ENCODE results near the gene MRTFA.
A peak's percentile ranks its signal among the peaks of the same experiment; 100 is the strongest.
"Not testable (repeated sequence)": the region's sequence is repeated elsewhere in the genome, so short reads cannot be mapped to it uniquely, and the experiment has no call there.

The MRTFA gene

DNA sequence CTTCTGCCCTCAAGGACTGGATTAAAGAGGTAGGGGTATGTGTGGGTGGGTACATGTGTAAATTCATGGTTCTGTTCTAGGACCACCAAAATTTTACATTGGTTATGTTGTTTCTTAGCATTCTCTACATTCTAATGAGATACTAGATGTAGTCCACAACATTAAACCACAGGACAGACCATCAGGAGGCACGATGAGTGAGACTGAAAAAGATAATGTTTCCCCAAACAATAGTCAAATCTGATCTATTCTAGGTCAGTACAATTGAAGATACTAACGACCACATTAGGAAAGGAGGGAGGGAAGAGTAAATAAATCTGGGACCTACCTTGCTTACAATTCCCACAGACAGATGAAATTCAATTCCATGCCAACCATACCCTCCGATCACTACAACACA lies 42.2 kb downstream of the MRTFA start:
- DNase-seq = no peak

DNA sequence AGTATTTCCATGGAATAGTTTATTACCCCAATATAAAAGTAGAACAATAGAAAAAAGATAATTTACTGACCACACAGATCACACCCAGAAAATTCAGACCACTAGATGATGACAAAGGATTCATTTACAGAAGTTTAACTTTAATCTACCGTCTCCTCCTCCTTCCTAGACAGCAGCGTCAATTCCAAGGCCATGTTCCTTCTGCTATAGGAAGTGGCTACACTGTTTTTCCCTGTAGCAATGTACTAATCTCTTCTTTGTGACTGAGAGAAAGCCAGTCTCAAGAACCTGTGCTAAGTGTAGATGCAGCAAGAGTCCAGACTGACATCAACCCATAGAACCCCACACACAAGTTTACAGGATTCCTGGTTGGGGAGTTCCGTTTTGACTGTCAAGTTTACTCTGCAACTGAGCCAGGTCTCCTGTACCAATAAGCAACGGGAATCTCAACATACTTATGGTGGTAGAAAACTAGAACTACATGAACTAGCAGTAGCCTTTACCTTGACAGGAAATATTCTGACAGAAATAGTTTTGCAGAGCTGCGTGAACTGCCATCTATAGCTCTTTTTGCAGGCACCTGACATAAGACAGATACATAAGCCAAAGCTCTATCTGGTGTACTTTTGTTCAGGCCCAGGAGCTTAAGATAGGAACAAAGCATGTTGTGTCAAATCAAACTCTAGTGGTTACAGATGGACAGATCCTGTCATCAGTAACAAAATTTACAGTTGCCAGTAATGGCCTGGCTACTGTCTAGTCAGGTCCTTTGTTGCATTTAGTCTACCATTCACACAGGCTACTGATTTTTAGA lies 42.9 kb downstream of the MRTFA start:
- DNase-seq = no peak

DNA sequence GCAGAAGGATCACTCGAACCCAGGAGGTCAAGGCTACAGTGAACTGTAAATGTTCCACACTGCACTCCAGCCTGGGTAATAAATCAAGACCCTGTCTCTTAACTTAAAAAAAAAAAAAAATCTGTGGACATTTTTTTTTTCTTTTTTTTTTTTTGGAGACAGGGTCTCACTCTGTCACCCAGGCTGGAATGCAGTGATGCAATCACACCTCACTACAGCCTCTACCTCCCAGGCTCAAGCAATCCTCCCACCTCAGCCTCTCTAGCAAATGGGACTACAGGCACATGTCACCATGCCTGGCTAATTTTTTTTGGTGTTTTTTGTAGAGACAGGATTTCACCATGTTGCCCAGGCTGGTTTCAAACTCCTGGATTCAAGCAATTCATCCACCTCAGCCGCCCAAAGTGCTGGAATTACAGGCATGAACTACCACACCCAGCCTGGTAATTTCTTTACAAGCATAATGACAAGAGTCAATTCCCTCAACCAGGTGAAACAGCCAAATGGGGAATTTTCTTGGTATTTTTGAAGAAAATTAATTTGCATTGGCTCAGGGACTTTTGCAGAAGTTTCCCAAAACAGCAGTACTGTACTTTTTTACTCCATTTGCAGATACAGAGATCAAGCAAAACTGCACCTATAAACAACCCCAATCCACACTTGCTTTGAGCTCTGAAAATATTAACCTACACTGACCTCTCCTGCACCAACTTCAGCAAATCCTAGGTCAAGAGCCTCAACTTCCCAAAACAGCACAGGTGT lies 44.0 kb downstream of the MRTFA start:
- DNase-seq = no peak

DNA sequence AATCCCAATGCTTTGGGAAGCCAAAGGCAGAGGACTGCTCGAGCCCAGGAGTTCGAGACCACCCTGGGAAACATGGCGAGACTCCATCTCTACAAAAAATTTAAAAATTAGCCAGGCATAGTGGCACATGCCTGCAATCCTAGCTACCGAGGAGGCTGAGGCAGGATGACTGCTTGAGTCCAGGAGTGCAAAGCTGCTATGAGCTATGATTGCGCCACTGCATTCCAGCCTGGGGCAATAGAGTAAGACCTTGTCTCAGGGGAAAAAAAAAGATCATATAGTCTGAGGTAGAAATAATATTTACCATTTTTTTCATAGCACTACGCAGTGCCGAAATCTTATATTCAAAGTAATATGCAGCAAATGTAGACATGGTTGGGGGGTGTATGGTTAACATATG lies 47.8 kb downstream of the MRTFA start:
- no peak for DNase-seq

DNA sequence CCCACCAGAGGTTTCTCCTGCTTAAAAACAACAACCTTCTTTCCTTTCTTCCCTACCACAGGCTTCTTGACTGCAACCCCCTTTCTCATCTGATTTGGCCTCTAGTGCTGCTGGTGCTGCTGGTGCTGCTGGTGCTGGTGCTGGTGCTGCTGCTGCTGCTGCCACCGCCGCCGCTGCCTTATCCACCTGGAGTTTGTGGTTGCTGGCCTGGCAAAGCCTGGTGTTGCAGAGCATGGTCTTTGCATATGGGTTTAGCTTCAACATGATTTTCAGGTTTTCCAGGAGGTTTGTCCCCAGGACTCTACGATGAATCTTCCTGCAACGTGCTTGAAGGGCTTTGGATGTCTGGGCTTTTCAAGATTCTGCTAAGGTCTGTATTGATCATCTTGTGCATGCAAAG lies 49.7 kb downstream of the MRTFA start:
- DNase-seq = no peak

DNA sequence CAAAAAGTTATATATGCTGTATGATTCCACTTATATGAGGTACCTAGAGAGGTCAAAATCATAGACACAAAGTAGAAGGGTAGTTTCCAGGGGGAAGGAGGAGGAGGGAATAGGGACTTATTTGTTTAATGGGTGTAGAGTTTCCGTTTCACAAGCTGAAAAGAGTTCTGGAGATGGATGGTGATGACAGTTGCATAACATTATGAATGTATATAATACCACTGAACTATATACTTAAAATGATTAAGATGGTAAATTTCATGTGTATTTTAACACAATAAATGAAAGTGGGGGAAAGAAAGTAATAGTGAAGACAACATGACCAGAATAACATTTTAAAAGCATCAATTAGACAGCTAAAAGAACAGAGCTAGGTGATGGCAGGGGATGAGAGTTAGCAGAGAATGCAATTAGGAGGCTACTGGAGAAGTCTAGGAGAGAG lies 51.2 kb downstream of the MRTFA start:
- no peak for DNase-seq

DNA sequence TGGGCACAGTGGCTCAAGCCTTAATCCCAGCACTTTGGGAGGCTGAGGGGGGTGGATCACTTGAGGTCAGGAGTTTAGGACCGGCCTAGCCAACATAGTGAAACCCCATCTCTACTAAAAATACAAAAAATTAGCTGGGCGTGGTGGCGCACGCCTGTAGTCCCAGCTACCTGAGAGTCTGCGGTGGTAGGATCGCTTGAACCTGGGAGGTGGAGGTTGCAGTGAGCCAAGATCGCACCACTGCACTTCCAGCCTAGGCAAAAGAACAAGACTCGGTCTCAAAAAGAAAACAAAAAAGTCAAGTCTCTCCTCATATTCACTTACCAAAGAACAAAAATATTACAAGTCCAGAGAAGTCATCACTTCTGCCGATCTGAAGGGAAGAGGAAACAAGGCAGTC lies 51.8 kb downstream of the MRTFA start:
- not testable (repeated sequence) for DNase-seq

DNA sequence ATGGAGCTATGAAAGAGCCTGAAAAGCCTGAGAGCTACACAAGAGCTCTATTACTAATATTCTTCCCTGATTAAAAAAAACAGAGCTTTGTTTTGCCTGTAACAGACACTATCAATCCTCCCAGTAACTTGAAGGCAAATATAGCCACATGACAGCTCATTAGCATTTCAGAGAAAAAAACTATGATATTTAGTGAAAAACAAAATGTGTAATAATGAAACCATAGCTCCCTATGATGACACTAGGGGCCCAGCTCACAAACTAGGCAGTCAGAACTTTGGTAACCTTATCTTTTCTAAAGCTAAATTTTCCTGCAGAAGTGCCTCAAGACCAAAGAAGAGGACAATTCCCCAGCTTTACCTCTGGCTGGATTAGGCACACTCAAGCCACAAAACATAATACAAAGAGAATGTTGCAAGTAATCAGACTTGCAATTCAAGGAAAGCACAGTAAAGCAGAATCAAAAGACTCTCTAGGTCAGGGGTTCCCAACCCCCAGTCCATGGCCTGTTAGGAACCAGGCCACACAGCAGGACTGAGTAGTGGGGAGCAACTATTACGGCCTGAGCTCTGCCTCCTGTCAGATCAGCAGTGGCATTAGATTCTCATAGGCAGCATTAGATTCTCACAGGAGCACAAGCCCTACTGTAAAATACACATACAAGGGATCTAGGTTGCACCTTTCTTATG lies 53.3 kb downstream of the MRTFA start:
- no peak for DNase-seq

DNA sequence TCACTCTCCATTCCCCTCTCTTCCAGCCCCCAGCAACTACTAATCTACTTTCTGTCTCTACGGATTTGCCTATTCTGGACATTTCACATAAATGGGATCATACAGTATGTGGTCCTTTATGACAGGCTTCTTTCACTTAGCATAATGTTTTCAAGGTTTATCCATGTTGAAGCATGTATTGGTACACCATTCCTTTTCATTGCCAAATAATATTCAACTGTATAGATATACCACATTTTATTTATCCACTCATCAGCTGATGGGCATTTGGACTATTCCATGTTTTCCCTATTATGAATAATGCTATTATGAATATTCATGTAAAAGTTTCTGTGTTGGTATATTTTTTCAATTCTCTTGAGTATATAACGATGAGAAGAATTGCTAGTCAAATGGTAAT lies 54.5 kb downstream of the MRTFA start:
- no peak for DNase-seq

DNA sequence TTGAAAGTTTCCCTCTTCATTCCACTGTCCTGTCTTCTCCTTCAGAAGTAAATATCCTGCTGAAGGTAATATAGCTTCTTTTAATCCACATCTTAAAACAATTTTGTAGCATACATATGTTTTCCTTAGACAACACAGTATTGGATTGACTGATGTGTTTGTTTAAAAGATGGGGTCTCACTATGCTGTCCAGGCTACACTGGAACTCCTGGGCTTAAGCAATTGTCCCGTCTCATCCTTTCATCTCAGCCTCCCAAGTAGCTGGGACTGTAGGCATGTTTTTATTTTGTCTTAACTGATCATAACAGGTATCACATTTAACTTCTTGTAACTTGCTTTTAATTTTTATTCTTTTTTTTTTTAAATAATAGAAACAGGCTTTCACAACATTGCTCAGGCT lies 55.9 kb downstream of the MRTFA start:
- no peak for DNase-seq

DNA sequence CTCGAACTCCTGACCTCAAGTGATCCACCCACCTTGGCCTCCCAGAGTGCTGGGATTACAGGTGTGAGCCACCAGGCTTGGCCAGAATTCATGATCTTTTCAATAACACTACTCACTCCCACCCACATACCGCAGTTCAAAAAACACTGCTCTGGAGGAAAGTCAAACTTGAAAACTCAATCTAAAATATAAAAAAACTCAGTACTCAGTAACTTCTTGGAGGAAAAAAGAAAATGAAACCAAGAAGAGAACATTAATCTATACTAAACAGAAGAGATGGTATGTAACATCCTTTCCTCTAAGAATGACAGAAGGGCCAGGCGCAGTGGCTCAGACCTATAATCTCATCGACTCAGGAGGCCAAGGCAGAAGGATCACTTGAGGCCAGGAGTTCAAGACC lies 58.3 kb downstream of the MRTFA start:
- DNase-seq = peak; percentile 52

DNA sequence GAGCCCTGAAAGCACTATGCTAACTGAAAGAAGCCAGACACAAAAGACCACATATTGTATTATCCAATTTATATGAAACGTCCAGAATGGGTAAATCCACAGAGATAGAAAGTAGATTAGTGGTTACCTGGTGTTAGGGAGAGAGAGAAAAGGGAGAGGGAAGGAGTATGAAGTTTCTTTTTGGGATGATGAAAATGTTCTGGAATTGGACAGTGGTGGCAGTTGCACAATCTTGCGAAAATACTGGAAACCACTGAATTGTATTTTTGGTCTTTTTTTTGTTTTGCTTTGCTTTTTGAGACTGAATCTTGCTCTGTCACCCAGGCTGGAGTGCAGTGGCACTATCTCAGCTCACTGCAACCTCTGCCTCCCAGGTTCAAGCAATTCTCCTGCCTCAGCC lies 63.5 kb downstream of the MRTFA start:
- DNase-seq = no peak

DNA sequence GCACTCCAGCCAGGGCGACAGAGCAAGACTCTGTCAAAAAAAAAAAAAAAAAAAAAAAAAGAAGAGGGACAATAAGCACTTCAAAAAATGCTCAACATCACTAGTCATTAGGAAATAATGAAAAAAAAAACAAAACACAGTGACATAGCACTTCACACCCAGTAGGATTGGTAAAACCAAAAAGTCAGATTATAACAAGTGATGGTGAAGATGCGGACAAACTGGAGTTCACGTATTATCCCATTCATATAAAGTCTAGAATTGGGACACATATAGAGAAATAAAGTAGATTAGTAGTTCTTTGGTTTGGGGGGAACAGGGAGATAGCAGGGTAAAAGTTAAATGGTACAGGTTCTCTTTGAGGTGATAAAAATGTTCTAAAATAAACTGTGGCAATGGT lies 64.6 kb downstream of the MRTFA start:
- no peak for DNase-seq

DNA sequence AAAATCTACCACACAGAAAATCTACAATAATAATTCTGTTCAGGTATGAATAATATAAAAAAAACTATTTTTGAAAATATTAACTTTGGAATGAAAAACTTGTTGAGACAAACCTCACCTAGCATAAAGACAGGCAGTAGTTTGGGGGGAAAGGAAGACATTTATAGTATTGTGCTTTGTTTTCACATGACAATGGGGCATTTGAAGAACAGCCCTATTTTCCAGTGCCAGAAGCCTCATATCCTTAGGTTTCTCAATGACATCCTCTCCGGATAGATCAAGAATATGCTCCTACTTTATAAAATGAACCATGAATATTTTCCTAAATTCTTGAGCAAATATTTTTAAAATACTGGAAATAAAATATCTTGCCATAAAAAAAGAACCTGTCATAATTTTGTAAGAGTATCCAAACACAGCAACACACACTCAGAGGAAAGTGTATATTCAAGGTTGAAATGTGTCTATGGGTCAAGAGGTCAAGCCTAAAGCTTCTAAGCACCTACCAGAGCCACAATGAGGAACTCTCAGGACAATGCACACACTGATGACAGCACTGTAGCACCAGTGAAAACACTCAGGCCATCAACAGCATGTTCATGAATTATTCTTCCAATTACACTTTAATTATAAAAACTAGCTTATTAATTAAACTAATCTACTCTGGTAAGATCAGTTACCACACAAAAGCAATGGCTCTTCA lies 68.7 kb downstream of the MRTFA start:
- no peak for DNase-seq

DNA sequence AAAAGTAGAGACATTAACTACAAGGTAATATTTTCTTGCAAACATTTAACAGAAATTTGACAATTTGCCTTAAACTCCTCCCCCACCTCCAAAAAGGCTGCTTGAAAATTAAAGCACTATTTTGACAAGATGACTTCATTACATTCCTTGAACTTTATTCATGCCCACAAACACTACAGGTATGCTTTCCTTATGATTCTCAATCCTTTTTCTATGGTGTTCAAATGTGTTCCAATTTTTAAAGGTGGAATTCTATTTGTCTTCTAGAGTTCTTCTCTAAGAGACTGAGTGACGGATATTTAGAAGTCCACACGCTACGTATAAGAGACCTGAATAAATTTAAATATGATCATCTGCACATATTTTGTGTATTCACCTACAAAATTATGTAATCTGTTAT lies 69.4 kb downstream of the MRTFA start:
- DNase-seq = no peak

DNA sequence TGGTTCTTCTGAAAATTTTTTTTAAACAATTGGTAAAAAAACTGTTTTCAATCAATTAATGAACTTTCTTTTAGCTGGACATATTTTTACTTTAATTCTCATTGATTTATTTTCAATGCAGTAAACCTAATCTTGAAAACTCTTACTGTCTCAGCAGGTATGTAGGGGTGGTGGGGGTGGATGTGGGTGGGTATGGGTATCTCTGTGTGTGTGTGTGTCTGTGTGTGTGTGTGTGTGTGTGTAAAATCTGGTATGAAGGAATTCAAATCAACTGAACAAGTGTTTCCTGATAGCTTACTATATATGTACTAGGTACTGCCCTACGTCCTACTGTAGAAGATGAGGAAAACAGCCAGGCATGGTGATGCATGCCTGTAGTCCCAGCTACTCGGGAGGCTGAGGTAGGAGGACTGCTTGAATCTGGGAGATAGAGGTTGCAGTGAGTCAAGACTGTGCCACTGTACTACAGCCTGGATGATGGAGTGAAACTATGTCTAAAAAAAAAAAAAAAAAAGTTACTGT lies 75.5 kb downstream of the MRTFA start:
- no peak for DNase-seq

DNA sequence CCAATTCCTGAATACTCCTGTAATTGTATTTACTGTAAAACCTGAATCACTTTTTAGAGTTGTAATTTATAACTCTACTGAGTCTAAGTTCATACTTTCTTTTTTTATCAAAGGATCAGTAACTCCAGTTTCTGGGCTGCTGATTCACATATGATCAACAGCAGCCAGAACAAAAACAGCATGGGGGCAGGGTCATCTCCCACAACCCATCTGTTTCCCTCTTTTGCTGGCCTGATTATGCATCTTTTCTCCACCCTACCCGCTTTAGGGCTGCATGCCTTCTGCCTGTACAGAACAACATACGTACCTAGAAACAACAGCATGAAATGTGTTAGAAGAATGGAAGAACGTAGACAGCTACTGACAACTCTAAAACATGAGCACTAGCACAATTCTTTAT lies 76.0 kb downstream of the MRTFA start:
- peak; percentile 32 for DNase-seq

DNA sequence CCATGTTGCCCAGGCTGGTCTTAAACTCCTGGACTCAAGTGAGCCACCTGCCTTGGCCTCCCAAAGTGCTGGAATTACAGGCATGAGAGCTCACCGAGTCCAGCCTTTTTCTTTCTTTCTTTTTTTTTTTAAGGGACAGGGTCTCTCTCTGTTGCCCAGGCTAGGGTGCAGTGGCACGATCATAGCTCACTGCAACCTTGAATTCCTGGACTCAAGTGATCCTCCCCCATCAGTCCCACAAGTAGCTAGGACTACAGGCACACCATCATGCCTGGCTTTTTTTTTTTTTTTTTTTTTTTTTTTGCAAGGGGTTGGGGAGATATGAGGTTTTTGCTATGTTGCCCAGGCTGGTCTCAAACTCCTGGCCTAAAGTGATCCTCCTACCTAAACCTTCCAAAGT lies 78.5 kb downstream of the MRTFA start:
- DNase-seq = no peak

DNA sequence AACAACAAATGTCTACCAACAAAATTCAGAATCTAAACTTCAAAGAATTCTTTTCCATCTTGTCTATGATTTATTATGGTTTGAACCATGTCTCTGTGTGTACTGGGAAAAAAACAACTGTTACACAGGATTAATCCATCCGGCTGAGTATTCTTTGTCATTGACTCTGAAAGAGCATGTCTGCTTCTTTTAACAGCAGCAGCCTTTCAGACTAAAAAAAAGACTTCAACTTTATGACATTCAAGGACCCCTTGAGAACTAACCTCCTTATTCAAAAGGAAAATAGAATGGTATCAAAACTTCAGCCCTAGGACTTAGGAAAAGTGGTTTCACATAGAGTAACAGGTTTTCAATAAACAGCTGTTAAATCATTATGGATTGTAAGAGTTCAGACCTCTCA lies 79.9 kb downstream of the MRTFA start:
- no peak for DNase-seq

DNA sequence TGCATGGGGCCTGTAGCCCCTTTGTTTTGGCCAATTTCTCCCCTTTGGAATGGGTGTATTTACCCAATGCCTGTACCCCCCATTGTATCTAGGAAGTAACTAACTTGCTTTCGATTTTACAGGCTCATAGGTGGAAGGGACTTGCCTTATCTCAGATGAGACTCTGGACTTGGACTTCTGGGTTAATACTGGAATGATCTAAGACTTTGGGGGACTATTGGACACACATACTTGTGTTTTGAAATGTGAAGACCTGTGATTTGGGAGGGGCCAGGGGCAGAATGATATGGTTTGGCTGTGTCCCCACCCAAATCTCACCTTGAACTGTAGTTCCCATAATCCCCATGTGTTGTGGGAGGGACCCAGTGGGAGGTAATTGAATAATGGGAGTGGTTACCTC lies 82.5 kb downstream of the MRTFA start:
- not testable (repeated sequence) for DNase-seq

DNA sequence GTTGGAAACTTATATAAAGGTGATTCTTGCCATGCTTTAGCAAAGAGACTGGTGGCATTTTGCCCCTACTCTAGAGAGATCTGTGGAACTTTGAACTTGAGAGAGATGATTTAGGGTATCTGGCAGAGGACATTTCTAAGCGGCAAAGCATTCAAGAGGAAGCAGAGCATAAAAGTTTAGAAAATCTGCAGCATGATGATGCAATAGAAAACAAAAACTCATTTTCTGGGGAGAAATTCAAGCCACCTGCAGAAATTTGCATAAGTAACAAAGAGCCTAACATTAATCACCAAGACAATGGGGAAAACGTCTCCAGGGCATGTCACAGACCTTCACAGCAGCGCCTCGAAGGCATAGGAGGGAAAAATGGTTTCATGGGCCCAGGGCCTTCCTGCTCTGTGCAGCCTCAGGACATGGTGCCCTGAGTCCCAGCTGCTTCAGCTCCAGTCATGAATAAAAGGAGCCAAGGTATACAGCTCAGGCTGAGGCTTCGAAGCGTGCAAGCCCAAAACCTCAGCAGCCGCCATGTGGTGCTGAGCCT lies 83.4 kb downstream of the MRTFA start:
- no peak for DNase-seq

DNA sequence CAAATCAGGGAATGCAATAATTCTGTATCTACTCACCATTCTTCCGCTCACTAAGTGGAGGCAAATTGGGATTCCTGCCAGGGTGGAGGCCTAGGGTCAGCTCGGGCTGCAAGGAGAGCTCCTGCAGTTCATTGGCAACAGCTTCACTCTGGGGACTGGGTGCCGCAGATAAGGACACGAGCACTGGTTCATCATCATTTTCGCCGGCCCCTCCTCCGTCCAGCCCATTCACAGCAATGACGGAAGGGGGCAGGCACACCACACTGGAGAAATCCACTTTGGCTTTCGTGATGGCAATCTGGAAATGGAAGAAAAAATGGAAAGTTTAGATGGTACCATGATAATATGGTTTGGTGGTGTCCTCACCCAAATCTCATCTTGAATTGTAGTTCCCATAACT lies 84.4 kb downstream of the MRTFA start:
- no peak for DNase-seq

DNA sequence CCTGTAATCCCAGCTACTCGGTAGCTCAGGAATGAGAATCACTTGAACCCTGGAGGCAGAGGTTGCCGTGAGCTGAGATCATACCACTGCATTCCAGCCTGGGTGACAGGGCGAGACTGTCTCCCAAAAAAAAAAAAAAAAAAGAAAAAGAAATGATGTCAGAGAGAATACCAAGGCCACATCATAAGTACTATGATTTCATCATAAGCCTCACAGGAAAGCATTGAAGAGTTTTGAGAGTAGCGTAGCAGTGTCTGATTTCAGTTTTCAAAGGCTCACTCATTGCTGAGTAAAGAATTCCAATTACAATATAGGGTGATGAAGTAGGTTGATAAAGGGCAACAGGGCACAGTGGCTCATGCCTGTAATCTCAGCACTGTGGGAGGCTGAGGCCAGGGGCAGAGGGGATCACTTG lies 88.8 kb downstream of the MRTFA start:
- DNase-seq = no peak
